Posterior vena cava (tissue), 2 donors: ENCODE measurements around the gene OR13J1. TPM values are rescaled to one million over a fixed set of nuclear protein-coding genes. Genes with fewer than 3 reads are reported as not detected.
A peak's percentile ranks its signal among the peaks of the same experiment; 100 is the strongest.
"Not testable (repeated sequence)": the region's sequence is repeated elsewhere in the genome, so short reads cannot be mapped to it uniquely, and the experiment has no call there.

Experiments used
- DNase-seq: peaks from one replicate; pipeline ENCODE4 v3.0.0-alpha.2; 2020; ENCODE audit warnings: low spot score
- intact Hi-C, 2 donors: fragments of 100-400 bp; cut with DNase I; formaldehyde crosslinking; loops; one replicate each; pipeline versions ENCODE4 v1.14.1 to v1.14.2; 2022 to 2023
- long read RNA-seq, 2 donors: library from polyadenylated mRNA; unstranded; transcript quantifications; one replicate each; pipeline ENCODE4 v2.0.0, GENCODE V29; 2020 to 2021
- total RNA-seq, 2 donors: library from RNA; stranded (reverse); fragmentation: NEBNext Ultra II Directional; extraction: Animal tissue kit (Norgen Biotek cat#: 25700); gene quantifications; one replicate each; pipeline ENCODE4 v1.2.1, GENCODE V29; 2021
- donor health status: DM: yes; HTN: yes; CAD: no.
- donor health status: DM: yes; HTN: yes; CAD: no.

Gene OR13J1
- not detected for total RNA-seq
- long read RNA-seq, donor 1, result 0 reads
- long read RNA-seq, donor 2, result 0 reads

DNA sequence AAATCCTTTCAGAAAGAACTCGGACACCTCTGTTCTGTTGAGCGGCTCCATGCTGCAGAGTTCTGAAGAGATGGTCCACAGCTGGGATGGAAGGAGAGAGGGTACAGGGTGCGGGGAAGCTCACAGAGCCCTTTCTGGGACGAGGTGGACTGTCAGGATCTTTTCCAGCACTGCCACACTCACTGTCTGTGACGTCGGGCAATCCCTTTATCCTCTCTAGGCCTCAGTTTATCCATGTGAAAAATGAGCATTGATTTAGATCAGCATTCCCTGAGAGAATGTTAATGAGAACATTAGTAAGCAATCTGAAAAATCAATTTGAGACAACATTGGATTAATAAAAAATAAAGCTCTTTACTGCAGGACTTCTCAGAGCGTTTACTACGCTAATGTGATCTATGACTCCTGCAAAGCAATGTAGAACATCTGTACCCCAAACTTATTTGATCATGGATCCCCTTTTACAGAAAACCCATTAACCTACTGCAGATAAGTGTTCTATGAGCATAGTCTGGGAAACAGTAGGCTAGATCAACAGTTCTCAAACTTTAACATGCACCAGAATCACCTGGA, at the start of gene OR13J1:
Gene OR13J1 (minus strand): TSS at position 51 of the 573 bp plus-strand sequence. CDS start 0 bp downstream, at position 51.
- no peak for DNase-seq
- intact Hi-C loops, result no loop called here

DNA sequence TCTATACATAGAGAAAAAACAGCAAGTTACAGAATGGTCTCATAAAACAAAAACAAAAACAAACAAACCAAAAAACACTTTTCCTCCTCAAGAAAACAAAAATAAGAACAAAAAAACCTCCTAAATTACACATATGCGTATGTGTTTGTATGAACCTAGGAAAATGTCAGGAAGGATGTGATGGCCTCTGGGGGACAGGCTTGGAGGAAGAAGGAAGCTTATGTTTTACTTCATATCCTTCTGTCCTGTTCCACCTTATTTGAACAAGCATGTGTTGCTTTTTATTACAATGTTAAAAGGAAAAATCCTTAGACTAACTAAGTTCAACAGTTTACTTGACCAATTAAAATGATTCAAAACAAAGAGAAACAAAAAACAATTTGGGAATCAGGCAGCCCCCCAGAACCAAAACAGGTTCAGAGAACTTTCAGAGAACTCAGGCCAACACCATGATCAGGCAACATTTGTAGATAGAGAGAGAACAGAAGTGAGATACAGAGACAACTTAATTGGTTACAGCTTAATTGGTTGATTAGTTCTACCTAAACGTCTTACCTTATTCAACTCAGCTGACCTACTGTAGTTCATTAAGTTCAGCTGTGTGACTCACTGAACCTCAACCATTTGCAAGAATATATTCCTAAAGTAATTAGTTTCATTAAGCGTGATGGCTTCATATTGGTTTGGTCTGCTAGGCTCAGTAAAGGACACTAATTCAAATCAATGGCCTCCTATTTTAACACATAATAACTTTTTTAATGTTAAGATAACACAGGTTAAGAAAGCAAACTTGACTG, 49.2 kb upstream of the OR13J1 start:
- intact Hi-C loops, result no loop called here
- DNase-seq, result no peak

GRCh38 chr9:35918780-35919179, 48.6 kb upstream of the OR13J1 start:
- DNase-seq, result no peak
- intact Hi-C loops, result no loop called here

DNA sequence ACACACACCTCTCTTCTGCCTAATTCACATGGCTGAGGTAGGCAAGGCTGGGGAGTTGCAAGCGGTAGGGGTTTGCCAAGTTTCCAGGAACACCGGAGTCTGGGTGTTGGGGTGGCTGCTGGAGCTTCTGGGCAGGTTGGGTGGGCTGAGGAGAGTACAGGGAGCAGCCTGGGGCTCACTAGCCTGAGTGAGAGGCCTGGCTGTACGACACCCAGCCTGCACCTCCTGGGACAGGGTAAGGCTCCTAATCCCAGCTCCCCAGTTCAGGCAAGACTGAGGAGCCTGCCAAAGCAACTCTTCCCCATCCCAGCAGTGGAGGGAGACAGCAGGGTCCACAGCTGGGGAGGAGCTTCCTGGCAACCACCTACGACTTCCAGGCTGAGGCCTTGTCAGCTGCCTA, 47.1 kb upstream of the OR13J1 start:
- intact Hi-C loops, result no loop called here
- DNase-seq, result no peak

- peak; percentile 66 for DNase-seq
- intact Hi-C loops, result no loop called here
Observed at GRCh38 chr9:35915681-35916294, 45.6 kb upstream of the OR13J1 start.

- intact Hi-C loops, result no loop called here
- peak; percentile 84 for DNase-seq
Observed at GRCh38 chr9:35914301-35914807, 44.2 kb upstream of the OR13J1 start.

DNA sequence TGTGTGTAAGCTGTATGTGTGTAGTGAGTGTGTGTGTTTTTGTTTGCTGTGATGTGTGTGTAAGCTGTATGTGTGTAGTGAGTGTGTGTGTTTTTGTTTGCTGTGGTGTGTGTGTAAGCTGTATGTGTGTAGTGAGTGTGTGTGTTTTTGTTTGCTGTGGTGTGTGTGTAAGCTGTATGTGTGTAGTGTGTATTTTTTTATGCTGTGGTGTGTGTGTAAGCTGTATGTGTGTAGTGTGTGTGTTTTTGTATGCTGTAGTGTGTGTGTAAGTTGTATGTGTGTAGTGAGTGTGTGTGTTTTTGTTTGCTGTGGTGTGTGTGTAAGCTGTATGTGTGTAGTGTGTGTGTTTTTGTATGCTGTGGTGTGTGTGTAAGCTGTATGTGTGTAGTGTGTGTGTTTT, 43.2 kb upstream of the OR13J1 start:
- DNase-seq, intact Hi-C loops: not testable (repeated sequence)

GRCh38 chr9:35912791-35913400, 42.7 kb upstream of the OR13J1 start:
- intact Hi-C loops, result no loop called here
- DNase-seq, result peak; percentile 68

- intact Hi-C loops, result no loop called here
Observed at GRCh38 chr9:35911690-35912089, 41.5 kb upstream of the OR13J1 start.

DNA sequence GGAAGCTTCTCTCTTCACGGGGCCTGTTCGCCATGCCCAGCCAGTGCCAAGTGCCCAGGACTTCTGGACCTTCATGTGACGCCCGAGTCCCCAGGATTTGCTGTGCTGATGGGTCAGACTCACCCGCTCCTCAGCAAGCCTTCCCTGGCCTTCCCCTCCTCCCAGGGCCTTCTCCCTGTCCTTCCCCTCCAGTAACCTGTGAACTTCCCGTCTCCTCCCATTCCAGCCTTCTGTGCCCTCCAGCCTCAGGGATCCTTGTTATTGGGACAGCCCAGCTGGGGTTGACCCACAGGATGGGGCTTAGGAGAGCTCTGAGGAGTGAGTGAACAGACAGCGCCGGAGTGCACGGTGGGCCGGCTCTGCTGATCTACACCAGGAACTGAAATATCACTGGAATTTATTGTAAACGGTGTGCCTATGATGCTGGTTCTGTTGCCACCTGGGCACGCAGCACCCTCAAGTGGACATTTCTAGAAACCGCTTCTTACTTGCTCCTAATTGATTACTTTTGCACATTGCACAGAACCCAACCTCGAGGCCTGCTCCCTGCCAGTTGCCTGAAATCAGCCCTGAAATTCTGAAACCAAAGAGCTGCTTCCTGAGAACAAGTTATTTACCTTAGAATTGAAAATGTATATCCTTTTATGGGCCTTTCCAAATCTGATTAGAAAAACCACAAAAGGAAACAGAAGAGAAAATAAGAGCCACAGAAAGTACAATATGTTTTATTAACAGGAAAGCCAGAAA, 40.6 kb upstream of the OR13J1 start:
- intact Hi-C loops, result no loop called here
- DNase-seq, result peak; percentile 75

More at GRCh38 chr9:35911690-35912089, 41.5 kb upstream of the OR13J1 start:
- DNase-seq, result no peak

- intact Hi-C loops, result loop anchor here in 1 of 2 donors (10.0 kb wide), 2 partner anchors 125 to 255 kb away; partner anchors contain the start of gene CCIN
- no peak for DNase-seq
Observed at GRCh38 chr9:35909687-35910612, 39.7 kb upstream of the OR13J1 start.

GRCh38 chr9:35909274-35909673, 39.1 kb upstream of the OR13J1 start, which contains the start of gene SPAAR:
Gene SPAAR, plus strand, starts transcription at chr9:35909490. Its CDS starts 974 bp downstream, at chr9:35910464.
- no peak for DNase-seq
- intact Hi-C loops, result loop anchor here in 1 of 2 donors (10.0 kb wide), 2 partner anchors 124 to 256 kb away; partner anchors contain the start of gene CCIN

- intact Hi-C loops, result loop anchor here in 1 of 2 donors (10.0 kb wide), 2 partner anchors 124 to 256 kb away; partner anchors contain the start of gene CCIN
- DNase-seq, result no peak
Observed at GRCh38 chr9:35908504-35909125, 38.4 kb upstream of the OR13J1 start.

DNA sequence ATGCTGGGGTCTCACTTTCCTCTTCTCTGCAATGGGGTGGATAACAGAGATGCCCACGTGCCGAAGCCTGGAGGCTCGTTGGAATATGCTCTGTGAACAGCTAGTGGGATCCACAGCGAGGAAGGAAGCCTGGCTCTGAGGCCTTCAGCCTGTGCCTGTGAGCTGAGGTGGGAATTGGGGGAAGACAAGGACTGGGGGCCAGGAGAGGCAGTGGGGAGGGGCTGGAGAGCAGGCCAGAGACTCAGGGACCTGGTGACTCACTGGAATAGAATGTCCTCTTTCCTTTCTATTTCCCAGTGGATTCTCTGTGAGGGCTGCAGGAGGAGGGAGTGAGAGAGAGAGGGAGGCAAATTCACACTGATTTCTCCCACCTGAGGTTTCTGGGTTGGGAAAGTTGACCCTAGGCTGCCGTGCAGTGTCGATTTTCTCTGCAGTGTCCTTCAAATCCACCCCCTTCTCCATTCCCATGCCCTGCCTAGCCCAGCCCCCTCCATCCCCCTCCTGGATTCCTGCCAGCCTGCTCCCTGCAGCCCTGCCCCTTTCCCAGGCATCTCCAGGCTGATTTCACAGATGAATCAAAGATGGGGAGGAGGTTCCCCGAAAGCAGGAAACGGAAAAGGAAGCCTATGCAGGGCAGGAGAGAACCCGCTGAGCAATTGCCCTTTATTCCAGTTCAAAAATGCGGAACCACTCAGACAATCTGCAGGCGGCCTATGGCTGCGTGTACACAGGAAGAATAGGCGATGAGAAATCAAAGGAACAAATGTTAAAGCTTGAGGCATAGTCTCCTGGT, 37.7 kb upstream of the OR13J1 start:
- intact Hi-C loops, result loop anchor here in 1 of 2 donors (10.0 kb wide), 2 partner anchors 123 to 257 kb away; partner anchors contain the start of gene CCIN
- DNase-seq, result peak; percentile 89

- DNase-seq, result peak; percentile 94
- intact Hi-C loops, result loop anchor here in 1 of 2 donors (10.0 kb wide), 2 partner anchors 122 to 258 kb away; partner anchors contain the start of gene CCIN
Observed at GRCh38 chr9:35906923-35907699, 36.9 kb upstream of the OR13J1 start.
